Hepatocyte (in vitro differentiated cells): ENCODE results near the gene TUBA1B. TPM values are rescaled to one million over a fixed set of nuclear protein-coding genes. Genes with fewer than 3 reads are reported as not detected.
A peak's percentile ranks its signal among the peaks of the same experiment; 100 is the strongest.
"Not testable (repeated sequence)": the region's sequence is repeated elsewhere in the genome, so short reads cannot be mapped to it uniquely, and the experiment has no call there.

Experiments used
- DNase-seq: peaks from one replicate; pipeline ENCODE4 v3.0.0-alpha.2; 2016; ENCODE audit warnings: low spot score
- H2AFZ ChIP-seq: fragments of 200-600 bp; sonication (generic); 2 replicates; pipeline ENCODE4 v1.6.0; 2016; ENCODE audit warnings: antibody characterized with exemption, mild to moderate bottlenecking
- H3K27ac ChIP-seq: fragments of 200-600 bp; sonication (generic); 2 replicates; pipeline ENCODE4 v1.5.1; 2016; ENCODE audit warnings: mild to moderate bottlenecking
- H3K27me3 ChIP-seq: fragments of 200-600 bp; sonication (generic); 2 replicates; pipeline ENCODE4 v1.6.1; 2016
- H3K36me3 ChIP-seq: fragments of 200-600 bp; sonication (generic); replicated peaks from 2 replicates; pipeline ENCODE4 v1.5.1; 2016; ENCODE audit warnings: low read depth; ENCODE audit not compliant: insufficient read depth
- H3K4me1 ChIP-seq: fragments of 200-600 bp; sonication (generic); 2 replicates; pipeline ENCODE4 v1.5.1; 2016; ENCODE audit warnings: mild to moderate bottlenecking, moderate library complexity; ENCODE audit not compliant: insufficient read depth
- H3K4me2 ChIP-seq: fragments of 200-600 bp; sonication (generic); 2 replicates; pipeline ENCODE4 v1.6.0; 2016
- H3K4me3 ChIP-seq: fragments of 200-600 bp; sonication (generic); 2 replicates; pipeline ENCODE4 v1.5.1; 2016; ENCODE audit warnings: mild to moderate bottlenecking
- H3K79me2 ChIP-seq: fragments of 200-600 bp; sonication (generic); 2 replicates; pipeline ENCODE4 v1.6.0; 2017; ENCODE audit warnings: mild to moderate bottlenecking
- H3K9me2 ChIP-seq: fragments of 200-600 bp; sonication (generic); replicated peaks from 2 replicates; pipeline ENCODE4 v1.6.0; 2017; ENCODE audit warnings: mild to moderate bottlenecking; ENCODE audit not compliant: insufficient read depth
- H3K9me3 ChIP-seq: fragments of 200-600 bp; sonication (generic); 2 replicates; pipeline ENCODE4 v1.5.1; 2016; ENCODE audit warnings: low read depth, mild to moderate bottlenecking
- H4K20me1 ChIP-seq: fragments of 200-600 bp; sonication (generic); 2 replicates; pipeline ENCODE4 v1.6.0; 2016; ENCODE audit warnings: mild to moderate bottlenecking; ENCODE audit not compliant: insufficient read depth, poor library complexity, severe bottlenecking
- CTCF ChIP-seq: fragments of 200-600 bp; sonication (generic); IDR thresholded peaks from 2 replicates; pipeline ENCODE4 v1.5.1; 2016; ENCODE audit warnings: antibody characterized with exemption, mild to moderate bottlenecking; ENCODE audit not compliant: poor library complexity
- EZH2 ChIP-seq: fragments of 200-600 bp; sonication (generic); IDR thresholded peaks from 2 replicates; pipeline ENCODE4 v1.6.1; 2016; ENCODE audit warnings: antibody characterized with exemption, mild to moderate bottlenecking, borderline replicate concordance
- EZH2phosphoT487 ChIP-seq: fragments of 200-600 bp; sonication (generic); IDR thresholded peaks from one replicate; pipeline ENCODE4 v1.6.1; 2018; ENCODE audit warnings: antibody characterized with exemption, mild to moderate bottlenecking, low read depth, moderate library complexity; ENCODE audit not compliant: unreplicated experiment, severe bottlenecking
- WGBS: methylation state at CpG from one replicate; pipeline ENCODE4 v1.1.6; 2016; ENCODE audit warnings: low lambda C conversion rate; ENCODE audit errors: missing lambda C conversion rate; 5-methylcytosine and 5-hydroxymethylcytosine counted together
- polyA plus RNA-seq: library from polyadenylated mRNA; unstranded; fragments of >200 nt; fragmentation: Nextera tagmentation; extraction: Ambion mirVana; gene quantifications from 2 replicates; pipeline ENCODE4 v1.2.1, GENCODE V29; 2016
- total RNA-seq: library from RNA; depleted of rRNA; stranded (reverse); fragments of >200 nt; gene quantifications from 2 replicates; pipeline ENCODE4 v1.2.3, GENCODE V29; 2014

TUBA1B gene
- total and polyA plus RNA-seq, 2 experiments from 2014 or later: 558 to 652 TPM

GRCh38 chr12:49129332-49130150 lies 1.7 kb downstream of the TUBA1B start:
- no peak for DNase-seq
- Histone ChIP-seq H3K4me2 (peak overlapping the region; percentile 89), H3K4me3 (peak overlapping the region; percentile 41), H3K27me3 (no peaks in the 10 kb centered on the region), H3K36me3 (no peaks in the 10 kb centered on the region), H3K9me2 (no peaks in the 10 kb centered on the region), H3K27ac (peak overlapping the region; percentile 99), H4K20me1 (peaks cover 8% of the 10 kb centered on the region), H2AFZ (peak overlapping the region; percentile 22), H3K79me2 (peaks cover 22% of the 10 kb centered on the region), H3K9me3 (no peaks in the 10 kb centered on the region), H3K4me1 (peaks cover 18% of the 10 kb centered on the region)
- TF ChIP-seq CTCF (no peak), EZH2phosphoT487 (no peak), EZH2 (no peak)
- WGBS: 79% methylated on average over 18 of the region's 18 CpGs

- Histone ChIP-seq H3K4me1 (peaks cover 18% of the 10 kb centered on the region), H3K79me2 (peaks cover 19% of the 10 kb centered on the region)
- DNase-seq, H3K4me2 ChIP-seq, H3K9me3 ChIP-seq, H2AFZ ChIP-seq, H3K9me2 ChIP-seq, H3K36me3 ChIP-seq, H3K4me3 ChIP-seq, H3K27ac ChIP-seq, H4K20me1 ChIP-seq, H3K27me3 ChIP-seq: not testable (repeated sequence)
- 98% methylated on average over 8 of the region's 8 CpGs for WGBS
Observed at GRCh38 chr12:49127971-49128370, 3.2 kb downstream of the TUBA1B start.

- Histone ChIP-seq H3K4me1 (peaks cover 11% of the 10 kb centered on the region), H3K9me2 (no peaks in the 10 kb centered on the region), H3K4me3 (no peak overlapping the region), H2AFZ (no peak overlapping the region), H3K27me3 (no peaks in the 10 kb centered on the region), H3K27ac (no peak overlapping the region), H3K36me3 (no peaks in the 10 kb centered on the region), H4K20me1 (peaks cover 8% of the 10 kb centered on the region), H3K79me2 (peaks cover 19% of the 10 kb centered on the region), H3K9me3 (no peaks in the 10 kb centered on the region), H3K4me2 (no peak overlapping the region)
- TF ChIP-seq EZH2phosphoT487: no peak
- no peak for TF ChIP-seq EZH2
- TF ChIP-seq CTCF: no peak
- no peak for DNase-seq
- WGBS: 85% methylated on average over 4 of the region's 4 CpGs
Observed at GRCh38 chr12:49126852-49127763, 4.1 kb downstream of the TUBA1B start.

GRCh38 chr12:49121047-49121696 lies 10.0 kb downstream of the TUBA1B start:
- Histone ChIP-seq H3K79me2 (no peaks in the 10 kb centered on the region), H3K4me3 (no peak overlapping the region), H3K4me1 (no peaks in the 10 kb centered on the region), H3K36me3 (no peaks in the 10 kb centered on the region), H3K9me2 (no peaks in the 10 kb centered on the region), H2AFZ (no peak overlapping the region), H3K9me3 (no peaks in the 10 kb centered on the region), H4K20me1 (no peaks in the 10 kb centered on the region), H3K27ac (no peak overlapping the region), H3K4me2 (no peak overlapping the region), H3K27me3 (no peaks in the 10 kb centered on the region)
- TF ChIP-seq EZH2phosphoT487 (no peak), CTCF (peak; percentile 60), EZH2 (no peak)
- 24% methylated on average over 6 of the region's 6 CpGs for WGBS
- peak; percentile 76 for DNase-seq
